GM12865 (cell line): ENCODE data around the gene KRT6A.
"Not testable (repeated sequence)": the region's sequence is repeated elsewhere in the genome, so short reads cannot be mapped to it uniquely, and the experiment has no call there.

Source experiments
- DNase-seq: peaks from one replicate; pipeline ENCODE4 v3.0.0; 2010; ENCODE audit warnings: low read depth
- H3K4me3 ChIP-seq: 2 replicates; pipeline ENCODE4 v1.5.1; 2011; ENCODE audit warnings: mild to moderate bottlenecking, low read depth, low read length, control low read depth
- TF ChIP-seq, protein P1 (sequence below): IDR thresholded peaks from 2 replicates; pipeline ENCODE4 v1.5.1; 2011; ENCODE audit warnings: low read length, control low read depth, low read depth, inconsistent platforms; ENCODE audit not compliant: insufficient read depth; ENCODE audit errors: missing control alignments

KRT6A gene

GRCh38 chr12:52496054-52496453 lies 3.0 kb upstream of the KRT6A start:
- no peak for DNase-seq
- H3K4me3 ChIP-seq, result no peak overlapping the region
- TF ChIP-seq, protein P1, sequence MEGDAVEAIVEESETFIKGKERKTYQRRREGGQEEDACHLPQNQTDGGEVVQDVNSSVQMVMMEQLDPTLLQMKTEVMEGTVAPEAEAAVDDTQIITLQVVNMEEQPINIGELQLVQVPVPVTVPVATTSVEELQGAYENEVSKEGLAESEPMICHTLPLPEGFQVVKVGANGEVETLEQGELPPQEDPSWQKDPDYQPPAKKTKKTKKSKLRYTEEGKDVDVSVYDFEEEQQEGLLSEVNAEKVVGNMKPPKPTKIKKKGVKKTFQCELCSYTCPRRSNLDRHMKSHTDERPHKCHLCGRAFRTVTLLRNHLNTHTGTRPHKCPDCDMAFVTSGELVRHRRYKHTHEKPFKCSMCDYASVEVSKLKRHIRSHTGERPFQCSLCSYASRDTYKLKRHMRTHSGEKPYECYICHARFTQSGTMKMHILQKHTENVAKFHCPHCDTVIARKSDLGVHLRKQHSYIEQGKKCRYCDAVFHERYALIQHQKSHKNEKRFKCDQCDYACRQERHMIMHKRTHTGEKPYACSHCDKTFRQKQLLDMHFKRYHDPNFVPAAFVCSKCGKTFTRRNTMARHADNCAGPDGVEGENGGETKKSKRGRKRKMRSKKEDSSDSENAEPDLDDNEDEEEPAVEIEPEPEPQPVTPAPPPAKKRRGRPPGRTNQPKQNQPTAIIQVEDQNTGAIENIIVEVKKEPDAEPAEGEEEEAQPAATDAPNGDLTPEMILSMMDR, result no peak

DNA sequence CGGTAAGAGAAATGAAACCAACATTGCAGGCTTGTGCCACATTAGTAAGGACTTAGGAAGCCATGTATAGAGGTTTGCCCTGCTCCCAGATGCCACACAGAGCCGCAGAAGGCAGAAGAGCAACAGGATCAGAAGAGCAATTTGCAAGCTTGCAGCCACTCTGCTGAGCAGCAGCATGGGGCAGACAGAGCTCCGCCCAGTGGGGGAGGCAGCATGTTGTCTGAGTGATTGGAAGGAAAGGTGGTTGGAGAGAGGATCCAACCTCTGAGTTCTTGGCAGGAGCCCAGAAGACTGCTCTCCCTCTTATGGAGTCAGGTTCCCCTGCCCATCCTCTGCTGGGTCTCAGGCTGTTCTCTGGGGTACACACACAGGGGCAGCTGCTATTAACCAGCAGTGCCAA lies 2.3 kb upstream of the KRT6A start:
- no peak for DNase-seq
- TF ChIP-seq, protein P1, result no peak
- no peak overlapping the region for H3K4me3 ChIP-seq

GRCh38 chr12:52494518-52494917 lies 1.5 kb upstream of the KRT6A start:
- no peak overlapping the region for H3K4me3 ChIP-seq
- TF ChIP-seq, protein P1, result no peak
- no peak for DNase-seq

GRCh38 chr12:52494100-52494499 lies 1.0 kb upstream of the KRT6A start:
- no peak for DNase-seq
- H3K4me3 ChIP-seq, result no peak overlapping the region

GRCh38 chr12:52492405-52492804 lies 652 bp downstream of the KRT6A start:
- DNase-seq, H3K4me3 ChIP-seq: not testable (repeated sequence)

More at GRCh38 chr12:52494100-52494499, 1.0 kb upstream of the KRT6A start:
- TF ChIP-seq, protein P1, result no peak

DNA sequence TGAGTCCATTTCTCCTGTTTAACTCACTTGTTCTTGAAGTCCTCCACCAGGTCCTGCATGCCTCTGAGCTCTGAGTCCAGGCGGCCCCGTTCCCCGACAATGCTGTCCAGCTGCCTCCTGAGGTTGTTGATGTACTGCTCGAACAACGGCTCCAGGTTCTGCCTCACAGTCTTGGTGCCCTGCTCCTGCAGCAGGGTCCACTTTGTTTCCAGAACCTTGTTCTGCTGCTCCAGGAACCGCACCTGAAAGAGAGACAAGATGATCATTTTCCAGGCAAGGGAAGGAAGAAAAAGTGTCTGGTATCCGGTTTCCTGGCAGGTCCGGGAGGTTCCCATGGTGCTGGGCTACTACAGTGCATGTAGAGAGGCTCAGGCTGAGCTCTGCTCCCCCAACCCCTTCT lies 1.6 kb downstream of the KRT6A start:
- not testable (repeated sequence) for H3K4me3 ChIP-seq, DNase-seq

DNA sequence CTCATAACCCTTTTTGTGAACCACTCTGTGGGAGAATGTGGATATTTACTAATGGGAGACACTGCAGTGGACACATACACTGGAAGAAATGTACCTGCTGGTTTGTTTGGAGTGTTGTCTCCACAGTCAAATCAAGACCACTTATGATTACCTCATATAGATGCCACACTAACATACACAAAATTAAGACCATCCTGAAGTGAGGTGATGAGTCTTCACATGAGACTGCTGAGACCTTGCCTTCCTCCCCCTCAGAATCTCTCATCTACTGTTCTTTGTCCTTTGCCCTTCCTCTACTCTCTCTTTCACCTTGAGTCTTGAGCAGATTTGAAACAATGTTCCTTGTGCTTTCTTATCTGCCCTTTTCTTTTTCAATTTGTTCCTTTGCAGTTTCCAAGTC lies 4.3 kb downstream of the KRT6A start:
- DNase-seq, result no peak
- TF ChIP-seq, protein P1, result no peak
- no peak overlapping the region for H3K4me3 ChIP-seq

GRCh38 chr12:52487744-52488443 lies 5.2 kb downstream of the KRT6A start:
- H3K4me3 ChIP-seq, DNase-seq: not testable (repeated sequence)
